Sciatic nerve (tissue), 2 donors: Measurements from ENCODE around the gene RNU4-1. TPM values are rescaled to one million over a fixed set of nuclear protein-coding genes. Genes with fewer than 3 reads are reported as not detected.
"Not testable (repeated sequence)": the region's sequence is repeated elsewhere in the genome, so short reads cannot be mapped to it uniquely, and the experiment has no call there.

ENCODE experiments used
- ATAC-seq: fragments of 200-7000 bp; cut with Tn5 transposase; one replicate; pipeline ENCODE4 v1.9.1; 2020; ENCODE audit warnings: mild to moderate bottlenecking, moderate library complexity
- DNase-seq: peaks from one replicate; pipeline ENCODE4 v3.0.0-alpha.2; 2020; ENCODE audit warnings: low spot score
- intact Hi-C: fragments of 100-400 bp; cut with DNase I; formaldehyde crosslinking; loops from one replicate; pipeline ENCODE4 v1.14.2; 2022
- total RNA-seq: library from RNA; stranded (reverse); fragmentation: NEBNext Ultra II Directional; extraction: Animal tissue kit (Norgen Biotek cat#: 25700); gene quantifications from one replicate; pipeline ENCODE4 v1.2.1, GENCODE V29; 2021
- donor health status: DM: no; HTN: no; CAD: no.
- donor health status: DM: no; HTN: no; CAD: no.

The RNU4-1 gene
- total RNA-seq: 1,748 TPM

GRCh38 chr12:120292661-120293531 is at the start of gene RNU4-1:
RNU4-1 (minus strand) TSS chr12:120293237.
- DNase-seq (peak; percentile 79), ATAC-seq (peak; percentile 72)
- intact Hi-C loops: no loop called here

- peak; percentile 68 for ATAC-seq
- intact Hi-C loops: no loop called here
- DNase-seq: no peak
Measured at GRCh38 chr12:120342175-120343038, 49.4 kb upstream of the RNU4-1 start.

GRCh38 chr12:120339256-120339655 is 46.2 kb upstream of the RNU4-1 start:
- intact Hi-C loops: no loop called here
- DNase-seq: no peak
- ATAC-seq: no peak

- ATAC-seq: no peak
- intact Hi-C loops: no loop called here
- no peak for DNase-seq
Measured at GRCh38 chr12:120337730-120338129, 44.7 kb upstream of the RNU4-1 start.

GRCh38 chr12:120336392-120336791 is 43.4 kb upstream of the RNU4-1 start:
- intact Hi-C loops, DNase-seq, ATAC-seq: not testable (repeated sequence)

GRCh38 chr12:120335447-120335846 is 42.4 kb upstream of the RNU4-1 start:
- ATAC-seq, intact Hi-C loops: not testable (repeated sequence)
- DNase-seq: peak; percentile 69

GRCh38 chr12:120332523-120332922 is 39.5 kb upstream of the RNU4-1 start:
- intact Hi-C loops: no loop called here
- ATAC-seq (no peak), DNase-seq (no peak)

- DNase-seq (no peak), ATAC-seq (no peak)
- intact Hi-C loops: no loop called here
Measured at GRCh38 chr12:120332041-120332440, 39.0 kb upstream of the RNU4-1 start.

GRCh38 chr12:120331390-120331789 is 38.4 kb upstream of the RNU4-1 start:
- ATAC-seq (no peak), DNase-seq (no peak)
- intact Hi-C loops: no loop called here

- intact Hi-C loops: no loop called here
Measured at GRCh38 chr12:120328228-120328627, 35.2 kb upstream of the RNU4-1 start.

GRCh38 chr12:120327593-120327992 is 34.6 kb upstream of the RNU4-1 start, which contains the start of gene PLA2G1B:
PLA2G1B (minus strand) TSS chr12:120327779; CDS start chr12:120327753, 26 bp downstream.
- ATAC-seq: no peak
- DNase-seq: no peak
- intact Hi-C loops: no loop called here

More at GRCh38 chr12:120328228-120328627, 35.2 kb upstream of the RNU4-1 start:
- no peak for ATAC-seq
- no peak for DNase-seq

GRCh38 chr12:120324841-120325417 is 31.9 kb upstream of the RNU4-1 start:
- DNase-seq: no peak
- ATAC-seq: no peak
- intact Hi-C loops: no loop called here

- ATAC-seq (no peak), DNase-seq (no peak)
- intact Hi-C loops: no loop called here
Measured at GRCh38 chr12:120323772-120324171, 30.7 kb upstream of the RNU4-1 start.

- ATAC-seq: no peak
- no peak for DNase-seq
- intact Hi-C loops: no loop called here
Measured at GRCh38 chr12:120321382-120322202, 28.6 kb upstream of the RNU4-1 start.

- intact Hi-C loops: no loop called here
- peak; percentile 99 for DNase-seq
- peak; percentile 100 for ATAC-seq
Measured at GRCh38 chr12:120317224-120318105, 24.4 kb upstream of the RNU4-1 start.

GRCh38 chr12:120316798-120317223 is 23.8 kb upstream of the RNU4-1 start:
- intact Hi-C loops: no loop called here
- ATAC-seq (no peak), DNase-seq (no peak)

- ATAC-seq: no peak
- DNase-seq: no peak
Measured at GRCh38 chr12:120314220-120314619, 21.2 kb upstream of the RNU4-1 start.

More at GRCh38 chr12:120314220-120314619, 21.2 kb upstream of the RNU4-1 start:
- intact Hi-C loops: no loop called here
